ENCODE data around the gene PAX9.

DNA sequence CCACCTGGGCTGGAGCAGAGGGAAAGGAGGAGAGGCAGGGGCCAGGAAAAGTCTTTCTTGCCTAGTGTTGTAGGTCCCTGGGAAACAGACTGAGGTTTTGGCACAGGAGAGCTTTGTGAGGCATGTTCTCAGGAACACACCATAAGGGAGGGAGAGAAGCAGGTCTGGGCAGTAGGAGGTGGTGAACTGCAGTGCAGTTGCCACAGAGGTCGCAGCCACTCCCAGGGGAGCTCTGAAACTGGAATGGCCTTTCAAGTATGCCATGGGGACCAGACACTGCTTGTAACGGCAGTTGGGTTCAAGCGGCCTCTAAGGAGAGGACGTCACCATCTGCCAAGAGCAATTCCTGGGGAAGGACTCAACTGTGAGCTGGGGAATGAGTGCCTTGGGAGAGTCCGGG is 43.8 kb upstream of the PAX9 start:
- TF ChIP-seq, protein P1, sequence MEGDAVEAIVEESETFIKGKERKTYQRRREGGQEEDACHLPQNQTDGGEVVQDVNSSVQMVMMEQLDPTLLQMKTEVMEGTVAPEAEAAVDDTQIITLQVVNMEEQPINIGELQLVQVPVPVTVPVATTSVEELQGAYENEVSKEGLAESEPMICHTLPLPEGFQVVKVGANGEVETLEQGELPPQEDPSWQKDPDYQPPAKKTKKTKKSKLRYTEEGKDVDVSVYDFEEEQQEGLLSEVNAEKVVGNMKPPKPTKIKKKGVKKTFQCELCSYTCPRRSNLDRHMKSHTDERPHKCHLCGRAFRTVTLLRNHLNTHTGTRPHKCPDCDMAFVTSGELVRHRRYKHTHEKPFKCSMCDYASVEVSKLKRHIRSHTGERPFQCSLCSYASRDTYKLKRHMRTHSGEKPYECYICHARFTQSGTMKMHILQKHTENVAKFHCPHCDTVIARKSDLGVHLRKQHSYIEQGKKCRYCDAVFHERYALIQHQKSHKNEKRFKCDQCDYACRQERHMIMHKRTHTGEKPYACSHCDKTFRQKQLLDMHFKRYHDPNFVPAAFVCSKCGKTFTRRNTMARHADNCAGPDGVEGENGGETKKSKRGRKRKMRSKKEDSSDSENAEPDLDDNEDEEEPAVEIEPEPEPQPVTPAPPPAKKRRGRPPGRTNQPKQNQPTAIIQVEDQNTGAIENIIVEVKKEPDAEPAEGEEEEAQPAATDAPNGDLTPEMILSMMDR (IDR thresholded peaks at IDR 0.05), result no peak
- no peak for TF ChIP-seq POLR2A (IDR thresholded peaks at IDR 0.05)
